ENCODE measurements around the gene ARHGAP5. TPM values are rescaled to one million over a fixed set of nuclear protein-coding genes. Genes with fewer than 3 reads are reported as not detected.

ARHGAP5 gene
- total and polyA plus RNA-seq, 9 of the 15 experiments (the other 6 are each of a cell fraction or from before 2014, with no cell fraction given), result 3.1 to 21.8 (median 12.1) TPM

DNA sequence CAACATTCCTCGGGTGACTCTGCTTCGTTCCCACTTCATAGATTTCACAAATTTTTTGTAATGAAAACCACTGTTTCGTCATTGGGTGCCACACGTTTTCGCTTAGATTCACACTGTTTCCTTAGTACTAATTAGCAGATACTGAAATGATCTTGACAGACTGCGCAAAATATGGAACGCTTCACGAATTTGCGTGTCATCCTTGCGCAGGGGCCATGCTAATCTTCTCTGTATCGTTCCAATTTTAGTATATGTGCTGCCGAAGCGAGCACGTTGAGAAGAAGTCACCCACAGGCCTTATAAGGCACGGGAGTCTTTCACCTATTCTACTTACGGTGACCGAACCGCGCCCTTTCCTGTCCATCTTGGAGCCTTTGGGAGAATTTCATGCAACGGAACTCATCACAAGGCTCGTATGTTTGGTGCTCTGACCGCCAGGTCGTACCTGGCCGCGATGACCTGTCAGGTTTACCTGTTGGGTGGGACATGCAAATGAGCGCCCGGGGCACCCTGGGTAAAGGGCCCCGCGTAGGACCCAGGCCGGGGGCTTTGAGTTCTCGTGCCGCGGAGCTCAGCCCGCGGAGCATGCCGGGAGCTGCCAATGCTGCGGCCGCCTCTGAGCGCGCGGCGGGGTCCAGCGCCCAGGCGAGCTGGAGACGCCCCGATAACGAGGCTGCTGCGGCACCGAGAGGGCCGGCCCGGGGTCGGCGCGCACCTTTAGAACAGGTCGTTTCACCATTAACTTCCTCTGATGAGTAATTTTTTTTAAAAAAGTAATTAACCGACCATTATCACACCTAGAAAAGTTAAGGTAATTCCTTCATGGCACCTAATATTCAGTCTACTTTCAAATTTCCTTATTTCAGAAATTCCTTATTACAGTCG, 126.1 kb downstream of the ARHGAP5 start, which contains the start of gene RNU6-8 (continued):
- TF ChIP-seq, protein P1, sequence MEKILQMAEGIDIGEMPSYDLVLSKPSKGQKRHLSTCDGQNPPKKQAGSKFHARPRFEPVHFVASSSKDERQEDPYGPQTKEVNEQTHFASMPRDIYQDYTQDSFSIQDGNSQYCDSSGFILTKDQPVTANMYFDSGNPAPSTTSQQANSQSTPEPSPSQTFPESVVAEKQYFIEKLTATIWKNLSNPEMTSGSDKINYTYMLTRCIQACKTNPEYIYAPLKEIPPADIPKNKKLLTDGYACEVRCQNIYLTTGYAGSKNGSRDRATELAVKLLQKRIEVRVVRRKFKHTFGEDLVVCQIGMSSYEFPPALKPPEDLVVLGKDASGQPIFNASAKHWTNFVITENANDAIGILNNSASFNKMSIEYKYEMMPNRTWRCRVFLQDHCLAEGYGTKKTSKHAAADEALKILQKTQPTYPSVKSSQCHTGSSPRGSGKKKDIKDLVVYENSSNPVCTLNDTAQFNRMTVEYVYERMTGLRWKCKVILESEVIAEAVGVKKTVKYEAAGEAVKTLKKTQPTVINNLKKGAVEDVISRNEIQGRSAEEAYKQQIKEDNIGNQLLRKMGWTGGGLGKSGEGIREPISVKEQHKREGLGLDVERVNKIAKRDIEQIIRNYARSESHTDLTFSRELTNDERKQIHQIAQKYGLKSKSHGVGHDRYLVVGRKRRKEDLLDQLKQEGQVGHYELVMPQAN (IDR thresholded peaks at IDR 0.05; ENCODE audit: borderline replicate concordance), result no peak
- no peak for TF ChIP-seq ZNF717 (CRISPR knock-in tag; IDR thresholded peaks at IDR 0.05)
- TF ChIP-seq MTA3 (IDR thresholded peaks at IDR 0.05; ENCODE audit: borderline replicate concordance), result 0 out of 2 replicates have a peak, but pooled peaks have one; percentile 14
- no peak for TF ChIP-seq JUNB (CRISPR knock-in tag; conservative IDR thresholded peaks at IDR 0.05)
- TF ChIP-seq ZNF436 (CRISPR knock-in tag; IDR thresholded peaks at IDR 0.05), result no peak
- TF ChIP-seq ZNF644 (tag; IDR thresholded peaks at IDR 0.05; ENCODE audit: low read depth), result no peak
- TF ChIP-seq, protein P2, sequence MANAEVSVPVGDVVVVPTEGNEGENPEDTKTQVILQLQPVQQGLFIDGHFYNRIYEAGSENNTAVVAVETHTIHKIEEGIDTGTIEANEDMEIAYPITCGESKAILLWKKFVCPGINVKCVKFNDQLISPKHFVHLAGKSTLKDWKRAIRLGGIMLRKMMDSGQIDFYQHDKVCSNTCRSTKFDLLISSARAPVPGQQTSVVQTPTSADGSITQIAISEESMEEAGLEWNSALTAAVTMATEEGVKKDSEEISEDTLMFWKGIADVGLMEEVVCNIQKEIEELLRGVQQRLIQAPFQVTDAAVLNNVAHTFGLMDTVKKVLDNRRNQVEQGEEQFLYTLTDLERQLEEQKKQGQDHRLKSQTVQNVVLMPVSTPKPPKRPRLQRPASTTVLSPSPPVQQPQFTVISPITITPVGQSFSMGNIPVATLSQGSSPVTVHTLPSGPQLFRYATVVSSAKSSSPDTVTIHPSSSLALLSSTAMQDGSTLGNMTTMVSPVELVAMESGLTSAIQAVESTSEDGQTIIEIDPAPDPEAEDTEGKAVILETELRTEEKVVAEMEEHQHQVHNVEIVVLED (CRISPR knock-in tag; IDR thresholded peaks at IDR 0.05), result no peak
- no peak for TF ChIP-seq CEBPG (CRISPR knock-in tag; IDR thresholded peaks at IDR 0.05)
- TF ChIP-seq CEBPG (tag; conservative IDR thresholded peaks at IDR 0.05 in 1 of 2, IDR thresholded peaks at IDR 0.05 in 1 of 2), result peak; percentile 51 to 53; a peak in 2 of 4 replicates
- TF ChIP-seq, protein P3, sequence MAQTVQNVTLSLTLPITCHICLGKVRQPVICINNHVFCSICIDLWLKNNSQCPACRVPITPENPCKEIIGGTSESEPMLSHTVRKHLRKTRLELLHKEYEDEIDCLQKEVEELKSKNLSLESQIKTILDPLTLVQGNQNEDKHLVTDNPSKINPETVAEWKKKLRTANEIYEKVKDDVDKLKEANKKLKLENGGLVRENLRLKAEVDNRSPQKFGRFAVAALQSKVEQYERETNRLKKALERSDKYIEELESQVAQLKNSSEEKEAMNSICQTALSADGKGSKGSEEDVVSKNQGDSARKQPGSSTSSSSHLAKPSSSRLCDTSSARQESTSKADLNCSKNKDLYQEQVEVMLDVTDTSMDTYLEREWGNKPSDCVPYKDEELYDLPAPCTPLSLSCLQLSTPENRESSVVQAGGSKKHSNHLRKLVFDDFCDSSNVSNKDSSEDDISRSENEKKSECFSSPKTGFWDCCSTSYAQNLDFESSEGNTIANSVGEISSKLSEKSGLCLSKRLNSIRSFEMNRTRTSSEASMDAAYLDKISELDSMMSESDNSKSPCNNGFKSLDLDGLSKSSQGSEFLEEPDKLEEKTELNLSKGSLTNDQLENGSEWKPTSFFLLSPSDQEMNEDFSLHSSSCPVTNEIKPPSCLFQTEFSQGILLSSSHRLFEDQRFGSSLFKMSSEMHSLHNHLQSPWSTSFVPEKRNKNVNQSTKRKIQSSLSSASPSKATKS (CRISPR knock-in tag; IDR thresholded peaks at IDR 0.05), result no peak
- peak; percentile 63 for TF ChIP-seq MAFG (tag; conservative IDR thresholded peaks at IDR 0.05)
- TF ChIP-seq NCOA2 (IDR thresholded peaks at IDR 0.05; ENCODE audit: partially characterized antibody in 2 of 2), result no peak
- TF ChIP-seq NUFIP1 (IDR thresholded peaks at IDR 0.05; ENCODE audit: partially characterized antibody), result no peak
- no peak for TF ChIP-seq OTX1 (CRISPR knock-in tag; IDR thresholded peaks at IDR 0.05)
- TF ChIP-seq, protein P4, sequence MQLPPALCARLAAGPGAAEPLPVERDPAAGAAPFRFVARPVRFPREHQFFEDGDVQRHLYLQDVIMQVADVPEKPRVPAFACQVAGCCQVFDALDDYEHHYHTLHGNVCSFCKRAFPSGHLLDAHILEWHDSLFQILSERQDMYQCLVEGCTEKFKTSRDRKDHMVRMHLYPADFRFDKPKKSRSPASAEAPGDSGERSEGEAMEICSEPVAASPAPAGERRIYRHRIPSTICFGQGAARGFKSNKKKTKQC (CRISPR knock-in tag; IDR thresholded peaks at IDR 0.05), result no peak
- TF ChIP-seq, protein P5, sequence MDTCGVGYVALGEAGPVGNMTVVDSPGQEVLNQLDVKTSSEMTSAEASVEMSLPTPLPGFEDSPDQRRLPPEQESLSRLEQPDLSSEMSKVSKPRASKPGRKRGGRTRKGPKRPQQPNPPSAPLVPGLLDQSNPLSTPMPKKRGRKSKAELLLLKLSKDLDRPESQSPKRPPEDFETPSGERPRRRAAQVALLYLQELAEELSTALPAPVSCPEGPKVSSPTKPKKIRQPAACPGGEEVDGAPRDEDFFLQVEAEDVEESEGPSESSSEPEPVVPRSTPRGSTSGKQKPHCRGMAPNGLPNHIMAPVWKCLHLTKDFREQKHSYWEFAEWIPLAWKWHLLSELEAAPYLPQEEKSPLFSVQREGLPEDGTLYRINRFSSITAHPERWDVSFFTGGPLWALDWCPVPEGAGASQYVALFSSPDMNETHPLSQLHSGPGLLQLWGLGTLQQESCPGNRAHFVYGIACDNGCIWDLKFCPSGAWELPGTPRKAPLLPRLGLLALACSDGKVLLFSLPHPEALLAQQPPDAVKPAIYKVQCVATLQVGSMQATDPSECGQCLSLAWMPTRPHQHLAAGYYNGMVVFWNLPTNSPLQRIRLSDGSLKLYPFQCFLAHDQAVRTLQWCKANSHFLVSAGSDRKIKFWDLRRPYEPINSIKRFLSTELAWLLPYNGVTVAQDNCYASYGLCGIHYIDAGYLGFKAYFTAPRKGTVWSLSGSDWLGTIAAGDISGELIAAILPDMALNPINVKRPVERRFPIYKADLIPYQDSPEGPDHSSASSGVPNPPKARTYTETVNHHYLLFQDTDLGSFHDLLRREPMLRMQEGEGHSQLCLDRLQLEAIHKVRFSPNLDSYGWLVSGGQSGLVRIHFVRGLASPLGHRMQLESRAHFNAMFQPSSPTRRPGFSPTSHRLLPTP (IDR thresholded peaks at IDR 0.05; ENCODE audit: borderline replicate concordance, extremely low read depth, insufficient read length), result no peak

All from K562 (cell line).